K562 (cell line): Measurements from ENCODE around the gene STPG2. TPM values are rescaled to one million over a fixed set of nuclear protein-coding genes. Genes with fewer than 3 reads are reported as not detected.

Source experiments
- ATAC-seq: fragments of 200-7000 bp; cut with Tn5 transposase; 3 replicates; pipeline ENCODE4 v1.9.1; 2020; ENCODE audit warnings: moderate library complexity
- BruUV-seq: library from RNA; stranded (reverse); fragments of 400-500 nt; replicated peaks from 2 replicates; lab custom pipeline; 2021; lab: Mats Ljungman, UMichigan
- CTCF ChIA-PET: fragments of 300-600 bp; formaldehyde crosslinking; extraction: SDS; loops from one replicate; lab custom pipeline; 2021; ENCODE audit warnings: low intra/inter-chr PET ratio; lab: Yijun Ruan, JAX
- POLR2A ChIA-PET: fragments of 300-600, 350-650 bp; sonication (Branson Sonifier 250); formaldehyde crosslinking; extraction: SDS; loops from one replicate; lab custom pipeline; 2021; ENCODE audit warnings: antibody characterized with exemption, inconsistent platforms; lab: Yijun Ruan, JAX
- DNase-seq, 4 experiments: peaks; one replicate each; pipeline versions ENCODE4 v3.0.0 to v3.0.0-alpha.2; 2011 to 2018; ENCODE audit warnings: low spot score in 3 of 4, mixed read lengths in 3 of 4; ENCODE audit errors: extremely low read depth in 1 of 4
- FAIRE-seq: peaks from 2 replicates; lab custom pipeline; 2011; peaks lifted over from hg19 to GRCh38; lab: Jason Lieb, UNC
- H2AFZ ChIP-seq: 2 replicates; pipeline ENCODE4 v1.6.0; 2011; ENCODE audit warnings: low read depth, low read length, control low read depth, inconsistent platforms
- H3K27ac ChIP-seq: fragments of 200-600 bp; 3 replicates; pipeline ENCODE4 v1.8.0; 2011; ENCODE audit warnings: low read depth, mild to moderate bottlenecking, control low read depth, inconsistent platforms, low read length, moderate library complexity, mixed read lengths; ENCODE audit errors: extremely low read depth
- H3K27me3 ChIP-seq, 2 experiments: fragments of 300-600 bp in 1 of 2; 2 replicates in 1 of 2; 3 replicates in 1 of 2; pipeline versions ENCODE4 v1.6.0 to v1.8.0; 2011; ENCODE audit warnings: inconsistent platforms in 2 of 2, low read length in 2 of 2, mild to moderate bottlenecking in 1 of 2, mixed read lengths in 1 of 2, moderate library complexity in 1 of 2; ENCODE audit not compliant: control insufficient read depth in 2 of 2, insufficient read depth in 2 of 2
- H3K36me3 ChIP-seq: fragments of 300-600 bp; 3 replicates; pipeline ENCODE4 v1.8.0; 2011; ENCODE audit warnings: mild to moderate bottlenecking, low read length, inconsistent platforms; ENCODE audit not compliant: control insufficient read depth, insufficient read depth
- H3K4me1 ChIP-seq, 2 experiments: fragments of 200-600 bp in 1 of 2; replicated peaks in 1 of 2; 2 replicates in 1 of 2; 3 replicates in 1 of 2; pipeline versions ENCODE4 v1.5.1 to v1.8.0; 2011; ENCODE audit warnings: inconsistent platforms in 2 of 2, low read length in 2 of 2, mild to moderate bottlenecking in 1 of 2, mixed read lengths in 1 of 2, moderate library complexity in 1 of 2; ENCODE audit not compliant: control insufficient read depth in 2 of 2, insufficient read depth in 2 of 2
- H3K4me2 ChIP-seq: 2 replicates; pipeline ENCODE4 v1.6.1; 2011; ENCODE audit warnings: low read length, control low read depth, inconsistent platforms, mixed read lengths; ENCODE audit not compliant: insufficient read depth
- H3K4me3 ChIP-seq: fragments of 200-600 bp; sonication (generic), shearing (Covaris generic); 2 replicates; pipeline ENCODE4 v1.5.1; 2016; ENCODE audit warnings: control low read depth, inconsistent platforms
- H3K79me2 ChIP-seq: fragments of 200-600 bp; 3 replicates; pipeline ENCODE4 v1.8.0; 2011; ENCODE audit warnings: low read length, inconsistent platforms; ENCODE audit not compliant: control insufficient read depth, insufficient read depth
- H3K9ac ChIP-seq, 2 experiments: 2 replicates each; pipeline versions ENCODE4 v1.6.0 to v1.6.1; 2011; ENCODE audit warnings: low read depth in 2 of 2, low read length in 2 of 2, control low read depth in 1 of 2, inconsistent platforms in 1 of 2, mild to moderate bottlenecking in 1 of 2, mixed read lengths in 1 of 2; ENCODE audit not compliant: insufficient read depth in 1 of 2
- H3K9me1 ChIP-seq: one replicate; pipeline ENCODE4 v1.6.0; 2011; ENCODE audit warnings: inconsistent platforms, mild to moderate bottlenecking, low read length, moderate library complexity; ENCODE audit not compliant: control insufficient read depth, insufficient read depth
- H3K9me3 ChIP-seq: replicated peaks from 2 replicates; pipeline ENCODE4 v1.5.1; 2011; ENCODE audit warnings: low read depth, low read length, inconsistent platforms; ENCODE audit not compliant: control insufficient read depth, insufficient read depth
- H4K20me1 ChIP-seq: replicated peaks from 2 replicates; pipeline ENCODE4 v1.6.1; 2011; ENCODE audit warnings: low read length, inconsistent platforms, mixed read lengths; ENCODE audit not compliant: control insufficient read depth, insufficient read depth
- NFRKB ChIP-seq: fragments of 450-650 bp; IDR thresholded peaks from 2 replicates; pipeline ENCODE4 v1.6.1; 2016; ENCODE audit warnings: low read depth
- PTTG1 ChIP-seq: fragments of 450-650 bp; IDR thresholded peaks from 2 replicates; pipeline ENCODE4 v1.6.1; 2016; ENCODE audit warnings: low read depth, mild to moderate bottlenecking, missing genetic modification characterization, missing compliant biosample characterization
- SAP30 ChIP-seq: fragments of 200-600 bp; sonication (generic); IDR thresholded peaks from 2 replicates; pipeline ENCODE4 v1.6.1; 2012; ENCODE audit warnings: borderline replicate concordance, low read depth, mild to moderate bottlenecking, moderate library complexity, low read length, control low read depth, inconsistent platforms; ENCODE audit not compliant: insufficient read depth, poor library complexity, severe bottlenecking
- ZFP1 ChIP-seq: fragments of 450-650 bp; formaldehyde crosslinking; IDR thresholded peaks from 2 replicates; pipeline ENCODE4 v1.4.0; 2020; ENCODE audit warnings: mild to moderate bottlenecking, mixed read lengths
- ZNF586 ChIP-seq: fragments of 450-650 bp; formaldehyde crosslinking; conservative IDR thresholded peaks from 2 replicates; pipeline ENCODE4 v1.4.0; 2020; ENCODE audit warnings: mild to moderate bottlenecking, moderate library complexity
- WGBS: fragments of 100-300 bp; shearing (Covaris generic); methylation state at CpG from one replicate; pipeline ENCODE4 v1.1.6; 2016; ENCODE audit warnings: low coverage, mixed read lengths; ENCODE audit not compliant: insufficient coverage; ENCODE audit errors: missing lambda C conversion rate; 5-methylcytosine and 5-hydroxymethylcytosine counted together
- in situ Hi-C: fragments of 300-500 bp; cut with MboI; formaldehyde crosslinking; loops from 4 replicates; pipeline ENCODE4 v1.15.0; 2018; ENCODE audit warnings: inconsistent platforms, mixed read lengths
- intact Hi-C: fragments of 100-400 bp; cut with micrococcal nuclease; formaldehyde crosslinking; loops from 2 replicates; pipeline ENCODE4 v1.14.2; 2022
- polyA plus RNA-seq, 8 experiments: library from polyadenylated mRNA; depleted of rRNA in 4 of 8; stranded (reverse) in 5 of 8; unstranded in 3 of 8; fragments of >200 nt; fragmentation: Nextera tagmentation in 2 of 8; fragmentation: Illumina TruSeq in 1 of 8; extraction: Ambion mirVana in 2 of 8; extraction: Trizol in 1 of 8; gene quantifications; 2 replicates each; pipeline versions ENCODE4 v1.2.1 to v1.2.3, GENCODE V29; 2011 to 2014; ENCODE audit warnings: inconsistent platforms in 1 of 8, missing spikeins in 1 of 8
- total RNA-seq, 7 experiments: library from RNA; depleted of rRNA in 6 of 7; stranded (reverse); fragments of >200 nt in 6 of 7; fragmentation: Illumina TruSeq in 2 of 7; extraction: Trizol in 2 of 7; gene quantifications; 2 replicates each; pipeline versions ENCODE4 v1.2.1 to v1.2.3, GENCODE V29; 2011 to 2021; ENCODE audit warnings: low replicate concordance in 1 of 7
- TF ChIP-seq, protein P1 (sequence below): fragments of 250-450 bp; sonication (Bioruptor Pico); IDR thresholded peaks from 2 replicates; pipeline ENCODE4 v1.5.0; 2021; ENCODE audit warnings: mild to moderate bottlenecking, moderate library complexity
- TF ChIP-seq, protein P2 (sequence below), 2 experiments: fragments of 450-650 bp; IDR thresholded peaks; 2 replicates each; pipeline ENCODE4 v1.6.1; 2018; ENCODE audit warnings: mild to moderate bottlenecking in 2 of 2, low read depth in 1 of 2; ENCODE audit not compliant: partially characterized antibody in 2 of 2
- TF ChIP-seq, protein P3 (sequence below): sonication (generic); formaldehyde crosslinking; IDR thresholded peaks from 2 replicates; pipeline ENCODE4 v1.8.1; 2023; ENCODE audit warnings: missing genetic modification reagents, mild to moderate bottlenecking, borderline replicate concordance

STPG2 gene
- total and polyA plus RNA-seq, 9 of the 15 experiments (the other 6 are each of a cell fraction or from before 2014, with no cell fraction given) = not detected

DNA sequence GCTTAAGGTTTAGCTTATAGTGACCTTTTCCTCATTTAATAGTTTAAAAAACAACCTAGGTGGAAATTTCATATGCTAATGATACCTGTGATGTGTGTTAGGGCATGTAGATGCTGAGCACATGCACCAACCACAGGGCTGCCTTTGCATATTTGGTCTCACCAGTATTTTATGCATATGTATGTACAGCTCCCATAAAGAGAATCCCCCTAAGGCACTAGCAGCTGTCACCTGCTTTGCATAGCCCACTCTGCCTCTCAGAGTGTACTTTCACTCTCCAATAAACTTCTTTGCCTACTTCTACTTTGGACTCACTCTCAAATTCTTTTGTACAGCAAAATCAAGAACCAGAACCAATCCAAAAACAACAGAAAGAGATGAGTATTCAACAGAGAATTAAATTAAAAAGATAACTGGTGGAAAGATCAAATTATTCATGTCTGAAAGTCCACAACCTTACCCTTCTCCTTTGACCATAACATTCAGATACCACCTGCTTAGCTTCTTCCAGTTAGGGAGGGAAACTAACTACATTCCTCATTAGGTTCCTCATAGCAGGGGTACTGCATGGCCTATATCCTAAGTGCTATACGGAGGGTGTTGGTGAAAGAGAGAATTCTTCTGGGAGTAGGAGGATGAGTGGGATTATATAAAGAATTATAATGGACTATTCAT is 250.5 kb downstream of the STPG2 start:
- DNase-seq = no peak
- no peak overlapping the region for H3K9ac ChIP-seq
- no peak for FAIRE-seq
- no peaks in the 10 kb centered on the region for H4K20me1 ChIP-seq
- no peaks in the 10 kb centered on the region for H3K36me3 ChIP-seq
- ChIA-PET CTCF (no interaction called here), POLR2A (no interaction called here)
- no peaks in the 10 kb centered on the region for H3K4me1 ChIP-seq
- no peaks in the 10 kb centered on the region for H3K9me1 ChIP-seq
- in situ Hi-C loops (no loop called here), intact Hi-C loops (no loop called here)
- 21% methylated on average over 1 of the region's 1 CpG for WGBS
- no peak overlapping the region for H3K27ac ChIP-seq
- BruUV-seq = no TSS peak
- H2AFZ ChIP-seq = no peak overlapping the region
- H3K4me3 ChIP-seq = no peak overlapping the region
- no peaks in the 10 kb centered on the region for H3K79me2 ChIP-seq
- 0 out of 2 replicates have a peak, but pooled peaks cover 2% of the 10 kb centered on the region for H3K9me3 ChIP-seq
- ATAC-seq = no peak
- no peak overlapping the region for H3K4me2 ChIP-seq
- no peaks in the 10 kb centered on the region for H3K27me3 ChIP-seq
- TF ChIP-seq PTTG1 (no peak), SAP30 (no peak), ZFP1 (CRISPR knock-in tag) (no peak), ZNF586 (CRISPR knock-in tag) (no peak), NFRKB (no peak)
- TF ChIP-seq, protein P1, sequence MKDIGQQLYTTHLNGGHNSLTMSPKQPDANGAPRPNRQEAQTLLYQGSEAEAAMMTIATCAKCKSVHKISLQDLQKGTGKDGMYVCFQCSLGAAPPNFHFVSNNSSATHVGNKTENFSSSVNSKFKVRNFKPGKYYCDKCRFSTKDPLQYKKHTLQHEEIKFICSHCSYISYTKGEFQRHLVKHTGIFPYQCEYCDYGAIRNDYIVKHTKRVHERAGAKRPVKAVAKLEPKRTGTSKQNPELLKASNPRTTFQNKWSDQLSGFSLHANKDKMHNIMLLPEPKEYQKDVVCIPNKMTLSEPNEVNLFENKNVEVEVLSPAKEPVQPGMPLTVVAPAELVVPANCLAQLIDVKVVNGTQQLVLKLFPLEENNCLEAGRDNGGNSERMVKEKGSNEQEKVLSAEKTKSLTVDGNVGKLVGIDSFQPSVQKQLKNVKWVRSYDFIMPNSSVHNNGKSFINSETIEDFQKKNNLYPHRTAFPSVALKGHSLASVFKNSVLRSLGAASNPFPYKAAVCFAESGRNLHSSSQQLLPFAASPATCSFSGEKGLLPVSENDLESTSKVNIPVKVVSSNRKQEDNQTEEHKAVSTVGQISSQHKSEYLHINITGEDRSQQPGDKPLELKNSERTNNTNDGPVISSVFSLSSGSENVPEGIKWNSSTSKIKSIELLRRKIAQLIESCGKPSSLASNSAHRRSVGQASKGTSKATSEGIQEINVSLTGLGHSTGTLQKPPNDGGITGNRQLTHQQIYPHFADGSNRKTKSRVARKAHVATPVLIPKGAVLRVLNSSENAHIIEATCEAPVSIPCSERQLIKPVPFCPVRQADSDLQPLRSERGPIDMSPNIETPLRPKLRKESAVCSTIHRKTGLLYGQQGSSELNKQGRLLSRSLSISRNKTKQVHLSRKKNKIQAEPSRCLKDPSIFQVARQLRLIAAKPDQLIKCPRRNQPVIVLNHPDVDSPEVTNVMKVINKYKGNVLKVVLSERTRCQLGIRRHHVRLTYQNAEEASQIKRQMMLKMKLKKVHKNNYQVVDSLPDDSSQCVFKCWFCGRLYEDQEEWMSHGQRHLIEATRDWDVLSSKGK (CRISPR knock-in tag) = no peak
- TF ChIP-seq, protein P2, sequence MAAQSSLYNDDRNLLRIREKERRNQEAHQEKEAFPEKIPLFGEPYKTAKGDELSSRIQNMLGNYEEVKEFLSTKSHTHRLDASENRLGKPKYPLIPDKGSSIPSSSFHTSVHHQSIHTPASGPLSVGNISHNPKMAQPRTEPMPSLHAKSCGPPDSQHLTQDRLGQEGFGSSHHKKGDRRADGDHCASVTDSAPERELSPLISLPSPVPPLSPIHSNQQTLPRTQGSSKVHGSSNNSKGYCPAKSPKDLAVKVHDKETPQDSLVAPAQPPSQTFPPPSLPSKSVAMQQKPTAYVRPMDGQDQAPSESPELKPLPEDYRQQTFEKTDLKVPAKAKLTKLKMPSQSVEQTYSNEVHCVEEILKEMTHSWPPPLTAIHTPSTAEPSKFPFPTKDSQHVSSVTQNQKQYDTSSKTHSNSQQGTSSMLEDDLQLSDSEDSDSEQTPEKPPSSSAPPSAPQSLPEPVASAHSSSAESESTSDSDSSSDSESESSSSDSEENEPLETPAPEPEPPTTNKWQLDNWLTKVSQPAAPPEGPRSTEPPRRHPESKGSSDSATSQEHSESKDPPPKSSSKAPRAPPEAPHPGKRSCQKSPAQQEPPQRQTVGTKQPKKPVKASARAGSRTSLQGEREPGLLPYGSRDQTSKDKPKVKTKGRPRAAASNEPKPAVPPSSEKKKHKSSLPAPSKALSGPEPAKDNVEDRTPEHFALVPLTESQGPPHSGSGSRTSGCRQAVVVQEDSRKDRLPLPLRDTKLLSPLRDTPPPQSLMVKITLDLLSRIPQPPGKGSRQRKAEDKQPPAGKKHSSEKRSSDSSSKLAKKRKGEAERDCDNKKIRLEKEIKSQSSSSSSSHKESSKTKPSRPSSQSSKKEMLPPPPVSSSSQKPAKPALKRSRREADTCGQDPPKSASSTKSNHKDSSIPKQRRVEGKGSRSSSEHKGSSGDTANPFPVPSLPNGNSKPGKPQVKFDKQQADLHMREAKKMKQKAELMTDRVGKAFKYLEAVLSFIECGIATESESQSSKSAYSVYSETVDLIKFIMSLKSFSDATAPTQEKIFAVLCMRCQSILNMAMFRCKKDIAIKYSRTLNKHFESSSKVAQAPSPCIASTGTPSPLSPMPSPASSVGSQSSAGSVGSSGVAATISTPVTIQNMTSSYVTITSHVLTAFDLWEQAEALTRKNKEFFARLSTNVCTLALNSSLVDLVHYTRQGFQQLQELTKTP (IDR thresholded peaks at IDR 0.05; ENCODE audit: low read depth in 1 of 2, partially characterized antibody in 2 of 2) = no peak
- TF ChIP-seq, protein P3, sequence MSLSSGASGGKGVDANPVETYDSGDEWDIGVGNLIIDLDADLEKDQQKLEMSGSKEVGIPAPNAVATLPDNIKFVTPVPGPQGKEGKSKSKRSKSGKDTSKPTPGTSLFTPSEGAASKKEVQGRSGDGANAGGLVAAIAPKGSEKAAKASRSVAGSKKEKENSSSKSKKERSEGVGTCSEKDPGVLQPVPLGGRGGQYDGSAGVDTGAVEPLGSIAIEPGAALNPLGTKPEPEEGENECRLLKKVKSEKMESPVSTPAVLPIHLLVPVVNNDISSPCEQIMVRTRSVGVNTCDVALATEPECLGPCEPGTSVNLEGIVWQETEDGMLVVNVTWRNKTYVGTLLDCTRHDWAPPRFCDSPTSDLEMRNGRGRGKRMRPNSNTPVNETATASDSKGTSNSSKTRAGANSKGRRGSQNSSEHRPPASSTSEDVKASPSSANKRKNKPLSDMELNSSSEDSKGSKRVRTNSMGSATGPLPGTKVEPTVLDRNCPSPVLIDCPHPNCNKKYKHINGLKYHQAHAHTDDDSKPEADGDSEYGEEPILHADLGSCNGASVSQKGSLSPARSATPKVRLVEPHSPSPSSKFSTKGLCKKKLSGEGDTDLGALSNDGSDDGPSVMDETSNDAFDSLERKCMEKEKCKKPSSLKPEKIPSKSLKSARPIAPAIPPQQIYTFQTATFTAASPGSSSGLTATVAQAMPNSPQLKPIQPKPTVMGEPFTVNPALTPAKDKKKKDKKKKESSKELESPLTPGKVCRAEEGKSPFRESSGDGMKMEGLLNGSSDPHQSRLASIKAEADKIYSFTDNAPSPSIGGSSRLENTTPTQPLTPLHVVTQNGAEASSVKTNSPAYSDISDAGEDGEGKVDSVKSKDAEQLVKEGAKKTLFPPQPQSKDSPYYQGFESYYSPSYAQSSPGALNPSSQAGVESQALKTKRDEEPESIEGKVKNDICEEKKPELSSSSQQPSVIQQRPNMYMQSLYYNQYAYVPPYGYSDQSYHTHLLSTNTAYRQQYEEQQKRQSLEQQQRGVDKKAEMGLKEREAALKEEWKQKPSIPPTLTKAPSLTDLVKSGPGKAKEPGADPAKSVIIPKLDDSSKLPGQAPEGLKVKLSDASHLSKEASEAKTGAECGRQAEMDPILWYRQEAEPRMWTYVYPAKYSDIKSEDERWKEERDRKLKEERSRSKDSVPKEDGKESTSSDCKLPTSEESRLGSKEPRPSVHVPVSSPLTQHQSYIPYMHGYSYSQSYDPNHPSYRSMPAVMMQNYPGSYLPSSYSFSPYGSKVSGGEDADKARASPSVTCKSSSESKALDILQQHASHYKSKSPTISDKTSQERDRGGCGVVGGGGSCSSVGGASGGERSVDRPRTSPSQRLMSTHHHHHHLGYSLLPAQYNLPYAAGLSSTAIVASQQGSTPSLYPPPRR (CRISPR knock-in tag) = no peak
